ENCODE results near the gene MUC5B. TPM values are rescaled to one million over a fixed set of nuclear protein-coding genes. Genes with fewer than 3 reads are reported as not detected.

Gene MUC5B
- total RNA-seq, 4 donors from 2014 or later, result not detected

DNA sequence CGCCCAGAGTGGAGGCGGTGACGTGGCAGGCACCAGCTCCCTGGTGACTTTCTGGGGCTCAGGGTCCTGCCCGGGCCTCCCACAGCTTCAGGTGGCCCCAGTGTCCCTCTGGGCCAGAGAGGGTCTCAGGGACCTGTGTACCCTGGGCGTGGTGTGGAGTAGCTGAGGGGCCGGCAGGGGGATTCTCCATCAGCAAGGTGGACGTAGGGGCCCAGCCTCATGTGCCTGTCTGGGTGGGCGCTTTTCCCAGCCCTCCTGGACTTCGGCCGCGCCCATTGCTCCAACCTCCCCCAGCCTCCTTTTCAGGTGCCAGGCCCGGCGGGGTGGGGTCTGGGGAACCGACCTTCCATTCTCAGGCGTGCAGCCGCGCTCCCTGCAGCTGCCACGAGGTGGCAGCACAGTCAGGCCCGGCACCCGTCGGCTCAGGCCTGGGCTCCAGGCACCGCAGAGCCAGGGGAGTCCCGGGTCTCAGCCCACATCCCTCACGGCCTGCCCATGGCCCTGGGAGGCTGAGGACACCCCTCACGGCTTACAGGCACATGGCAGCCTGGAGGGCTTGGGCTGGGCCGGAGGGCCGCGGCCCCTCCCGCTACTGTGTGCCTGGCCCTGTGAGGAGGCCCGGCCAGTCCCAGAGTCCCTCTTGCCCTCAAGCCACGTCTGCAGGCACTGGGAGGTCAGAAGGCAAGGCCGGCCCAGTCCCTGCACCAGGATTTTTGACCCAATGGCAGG, 19.9 kb upstream of the MUC5B start:
- H3K36me3 ChIP-seq, result no peaks in the 10 kb centered on the region
- 17 to 21% methylated on average over 12 to 21 of the region's 32 CpGs for WGBS, 2 donors
- intact Hi-C loops (cut with DNase I), result loop anchor here (2.0 to 5.0 kb wide), 2 partner anchors 314 to 369 kb away; partner anchors contain the start of gene DUSP8
- H3K4me3 ChIP-seq (replicated peaks in 1 of 3), result no peak overlapping the region
- TF ChIP-seq POLR2A (IDR thresholded peaks at IDR 0.05) (no peak), CTCF (IDR thresholded peaks at IDR 0.05) (peak; percentile 62 to 97 (median 76))
- H3K9me3 ChIP-seq, result no peaks in the 10 kb centered on the region
- H3K27me3 ChIP-seq, result no peaks in the 10 kb centered on the region
- no peaks in the 10 kb centered on the region for H3K4me1 ChIP-seq
- H3K27ac ChIP-seq, result no peak overlapping the region
- peak; percentile 48 to 51 for DNase-seq

DNA sequence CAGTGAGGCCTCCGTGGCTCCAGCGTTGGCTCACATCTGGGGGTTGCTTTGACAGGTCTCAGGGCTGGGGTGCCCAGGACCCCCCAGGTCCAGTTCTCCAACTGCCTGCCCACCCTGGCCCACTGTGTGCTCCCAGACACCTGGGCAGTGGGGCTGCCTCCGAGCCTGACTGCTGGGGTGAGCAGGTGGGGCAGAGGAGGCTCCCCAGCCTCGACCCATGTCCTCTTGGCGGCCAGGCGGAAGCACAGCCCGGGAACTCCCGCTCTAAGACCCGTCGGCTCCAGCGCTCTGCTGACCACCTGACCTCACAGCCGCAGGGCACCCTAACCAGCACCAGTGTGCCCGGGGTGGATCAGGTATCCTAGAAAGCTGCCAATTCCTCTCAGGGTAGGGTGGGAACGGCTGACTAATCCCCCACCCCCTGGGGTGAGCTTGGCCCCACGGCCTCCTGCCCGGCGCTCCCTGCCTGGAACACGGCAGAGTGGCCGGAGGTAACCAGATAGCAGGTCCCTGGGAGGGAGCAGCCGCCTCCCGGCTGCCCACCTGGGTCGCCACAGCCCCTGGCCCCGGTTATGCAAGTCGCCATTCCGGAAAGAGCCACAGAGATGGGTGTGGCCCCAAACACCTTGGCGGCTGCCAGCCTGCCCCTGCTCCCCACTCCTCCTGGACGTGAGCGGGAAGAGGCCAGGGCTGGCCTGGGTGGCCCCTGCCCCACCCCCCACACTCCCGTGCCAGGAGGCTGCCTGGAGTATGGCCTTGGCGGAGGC, 19.2 kb upstream of the MUC5B start:
- no peaks in the 10 kb centered on the region for H3K4me1 ChIP-seq
- intact Hi-C loops (cut with DNase I), result loop anchor here (2.0 to 5.0 kb wide), 2 partner anchors 313 to 369 kb away; partner anchors contain the start of gene DUSP8
- no peak overlapping the region for H3K4me3 ChIP-seq (replicated peaks in 1 of 3)
- no peaks in the 10 kb centered on the region for H3K36me3 ChIP-seq
- 73% methylated on average over 10 to 18 of the region's 30 CpGs for WGBS, 2 donors
- no peak for TF ChIP-seq POLR2A (IDR thresholded peaks at IDR 0.05)
- no peaks in the 10 kb centered on the region for H3K27me3 ChIP-seq
- no peaks in the 10 kb centered on the region for H3K9me3 ChIP-seq
- H3K27ac ChIP-seq, result no peak overlapping the region
- DNase-seq, result no peak

- Histone ChIP-seq H3K27ac (no peak overlapping the region), H3K9me3 (no peaks in the 10 kb centered on the region), H3K36me3 (no peaks in the 10 kb centered on the region), H3K27me3 (no peaks in the 10 kb centered on the region), H3K4me1 (no peaks in the 10 kb centered on the region), H3K4me3 (replicated peaks in 1 of 3) (no peak overlapping the region)
- intact Hi-C loops (cut with DNase I), result loop anchor here (5.0 kb wide), 1 partner anchor 368 kb away; the partner anchor contains the start of gene DUSP8
- no peak for DNase-seq
- TF ChIP-seq CTCF (IDR thresholded peaks at IDR 0.05) (no peak), POLR2A (IDR thresholded peaks at IDR 0.05) (no peak)
- WGBS, 2 donors, result 75 to 78% methylated on average over 7 to 9 of the region's 22 CpGs
Measured at GRCh38 chr11:1204381-1205101, 18.3 kb upstream of the MUC5B start.

- peak in 1 of 2 donors; percentile 0 for DNase-seq
- WGBS, 2 donors, result 73 to 76% methylated on average over 28 to 30 of the region's 35 CpGs
- no peak for TF ChIP-seq CTCF (IDR thresholded peaks at IDR 0.05)
- no peak for TF ChIP-seq POLR2A (IDR thresholded peaks at IDR 0.05)
Measured at GRCh38 chr11:1205121-1205986, 17.5 kb upstream of the MUC5B start.

GRCh38 chr11:1205987-1206331, 16.9 kb upstream of the MUC5B start:
- TF ChIP-seq CTCF (IDR thresholded peaks at IDR 0.05) (no peak), POLR2A (IDR thresholded peaks at IDR 0.05) (no peak)
- H3K9me3 ChIP-seq, result no peaks in the 10 kb centered on the region
- no peak for DNase-seq
- intact Hi-C loops (cut with DNase I), result no loop called here
- H3K4me3 ChIP-seq (replicated peaks in 1 of 3), result no peak overlapping the region
- no peaks in the 10 kb centered on the region for H3K4me1 ChIP-seq
- no peak overlapping the region for H3K27ac ChIP-seq
- WGBS, 2 donors, result 86 to 93% methylated on average over 8 of the region's 8 CpGs
- H3K27me3 ChIP-seq, result no peaks in the 10 kb centered on the region
- no peaks in the 10 kb centered on the region for H3K36me3 ChIP-seq

More at GRCh38 chr11:1205121-1205986, 17.5 kb upstream of the MUC5B start:
- Histone ChIP-seq H3K27me3 (no peaks in the 10 kb centered on the region), H3K9me3 (no peaks in the 10 kb centered on the region), H3K4me3 (replicated peaks in 1 of 3) (no peak overlapping the region), H3K36me3 (no peaks in the 10 kb centered on the region), H3K4me1 (no peaks in the 10 kb centered on the region), H3K27ac (no peak overlapping the region)
- intact Hi-C loops (cut with DNase I), result no loop called here
